Uterus (tissue), 4 donors: ENCODE data around the gene HSPG2. TPM values are rescaled to one million over a fixed set of nuclear protein-coding genes. Genes with fewer than 3 reads are reported as not detected.
"Not testable (repeated sequence)": the region's sequence is repeated elsewhere in the genome, so short reads cannot be mapped to it uniquely, and the experiment has no call there.

ENCODE experiments used
- DNase-seq, 2 donors: peaks; one replicate each; pipeline ENCODE4 v3.0.0-alpha.2; 2019 to 2020
- H3K27ac ChIP-seq, 2 donors: fragments of 200-600 bp; sonication (generic); 1 replicate in 1 of 2; 2 replicates in 1 of 2; pipeline ENCODE4 v1.5.1; 2016 to 2018
- H3K27me3 ChIP-seq, 2 donors: fragments of 200-600 bp; sonication (generic); one replicate each; pipeline ENCODE4 v1.5.1; 2018 to 2019; ENCODE audit warnings: control low read depth in 1 of 2
- H3K36me3 ChIP-seq, 2 donors: fragments of 200-600 bp; sonication (generic); one replicate each; pipeline ENCODE4 v1.5.1; 2019; ENCODE audit warnings: control low read depth in 1 of 2
- H3K4me1 ChIP-seq, 2 donors: fragments of 200-600 bp; sonication (generic); one replicate each; pipeline ENCODE4 v1.5.1; 2018 to 2019; ENCODE audit warnings: control low read depth in 1 of 2
- H3K4me3 ChIP-seq, 2 donors: fragments of 200-600 bp; sonication (generic); 1 replicate in 1 of 2; 2 replicates in 1 of 2; pipeline ENCODE4 v1.5.1; 2018 to 2019; ENCODE audit warnings: mild to moderate bottlenecking in 1 of 2
- H3K9me3 ChIP-seq, 2 donors: fragments of 200-600 bp; sonication (generic); one replicate each; pipeline ENCODE4 v1.5.1; 2019; ENCODE audit warnings: control low read depth in 1 of 2
- CTCF ChIP-seq, 4 experiments: fragments of 200-600 bp in 2 of 4; fragments of 450-650 bp in 2 of 4; sonication (generic) in 2 of 4; IDR thresholded peaks; one replicate each; pipeline ENCODE4 v1.5.1; 2016 to 2019; ENCODE audit warnings: antibody characterized with exemption in 4 of 4, mild to moderate bottlenecking in 2 of 4, moderate library complexity in 1 of 4
- POLR2A ChIP-seq, 2 donors: fragments of 450-650 bp; IDR thresholded peaks; one replicate each; pipeline ENCODE4 v1.6.1; 2016; ENCODE audit warnings: antibody characterized with exemption in 2 of 2, mild to moderate bottlenecking in 1 of 2, moderate library complexity in 1 of 2
- intact Hi-C: fragments of 100-400 bp; cut with DNase I; formaldehyde crosslinking; loops from one replicate; pipeline ENCODE4 v1.15.1; 2023; ENCODE audit warnings: low total_unique reads
- total RNA-seq, 4 donors: library from RNA; depleted of rRNA in 3 of 4; stranded (reverse); fragments of >200 nt in 3 of 4; gene quantifications; one replicate each; pipeline versions ENCODE4 v1.1.0 to v1.2.4, GENCODE V29; 2014 to 2023
- donor health status: DM: yes; HTN: yes; CAD: no.

HSPG2 gene
- total RNA-seq, 4 donors from 2014 or later = 96.8 to 677 (median 290) TPM

DNA sequence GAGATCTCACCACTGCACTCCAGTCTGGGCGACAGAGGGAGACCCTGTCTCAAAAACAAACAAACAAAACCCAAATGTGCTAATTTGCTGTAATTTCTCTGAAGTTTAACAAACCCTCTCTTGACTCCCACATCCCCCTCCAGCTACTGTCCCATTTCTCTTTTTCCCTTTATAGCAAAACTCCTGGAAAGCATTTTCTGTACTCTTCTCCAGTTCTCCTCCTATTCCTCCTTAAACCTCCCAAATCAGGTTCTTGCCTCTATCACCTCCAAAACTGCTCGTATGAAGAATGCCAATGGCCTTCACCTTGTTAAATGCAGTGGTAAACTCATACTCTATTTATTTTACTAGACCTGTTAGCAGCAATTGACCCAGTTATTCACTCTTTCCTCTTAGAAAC, 150.5 kb downstream of the HSPG2 start:
- Histone ChIP-seq H3K27ac (no peak overlapping the region), H3K4me3 (no peak overlapping the region), H3K9me3 (no peaks in the 10 kb centered on the region), H3K4me1 (peaks cover 0 to under 1% of the 10 kb centered on the region in 2 donors), H3K36me3 (no peaks in the 10 kb centered on the region), H3K27me3 (no peaks in the 10 kb centered on the region)
- intact Hi-C loops = no loop called here
- no peak for DNase-seq
- TF ChIP-seq CTCF (IDR thresholded peaks at IDR 0.05) (no peak), POLR2A (IDR thresholded peaks at IDR 0.05) (no peak)

DNA sequence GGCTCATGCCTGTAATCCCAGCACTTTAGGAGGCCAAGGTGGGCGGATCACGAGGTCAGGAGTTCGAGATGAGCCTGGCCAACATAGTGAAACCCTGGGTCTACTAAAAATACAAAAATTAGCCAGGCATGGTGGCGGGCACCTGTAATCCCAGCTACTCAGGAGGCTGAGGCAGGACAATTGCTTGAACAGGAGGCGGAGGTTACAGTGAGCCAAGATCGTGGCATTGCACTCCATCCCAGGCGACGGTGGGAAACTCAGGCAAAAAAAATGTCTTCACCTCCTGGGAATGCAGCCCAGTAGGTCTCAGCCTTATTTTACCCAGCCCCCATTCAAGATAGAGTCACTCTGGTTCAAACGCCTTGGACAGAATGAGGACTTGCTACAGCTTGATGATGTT, 151.3 kb downstream of the HSPG2 start:
- H3K27me3 ChIP-seq, intact Hi-C loops, H3K4me3 ChIP-seq, H3K36me3 ChIP-seq, DNase-seq, H3K9me3 ChIP-seq, H3K4me1 ChIP-seq, H3K27ac ChIP-seq: not testable (repeated sequence)

DNA sequence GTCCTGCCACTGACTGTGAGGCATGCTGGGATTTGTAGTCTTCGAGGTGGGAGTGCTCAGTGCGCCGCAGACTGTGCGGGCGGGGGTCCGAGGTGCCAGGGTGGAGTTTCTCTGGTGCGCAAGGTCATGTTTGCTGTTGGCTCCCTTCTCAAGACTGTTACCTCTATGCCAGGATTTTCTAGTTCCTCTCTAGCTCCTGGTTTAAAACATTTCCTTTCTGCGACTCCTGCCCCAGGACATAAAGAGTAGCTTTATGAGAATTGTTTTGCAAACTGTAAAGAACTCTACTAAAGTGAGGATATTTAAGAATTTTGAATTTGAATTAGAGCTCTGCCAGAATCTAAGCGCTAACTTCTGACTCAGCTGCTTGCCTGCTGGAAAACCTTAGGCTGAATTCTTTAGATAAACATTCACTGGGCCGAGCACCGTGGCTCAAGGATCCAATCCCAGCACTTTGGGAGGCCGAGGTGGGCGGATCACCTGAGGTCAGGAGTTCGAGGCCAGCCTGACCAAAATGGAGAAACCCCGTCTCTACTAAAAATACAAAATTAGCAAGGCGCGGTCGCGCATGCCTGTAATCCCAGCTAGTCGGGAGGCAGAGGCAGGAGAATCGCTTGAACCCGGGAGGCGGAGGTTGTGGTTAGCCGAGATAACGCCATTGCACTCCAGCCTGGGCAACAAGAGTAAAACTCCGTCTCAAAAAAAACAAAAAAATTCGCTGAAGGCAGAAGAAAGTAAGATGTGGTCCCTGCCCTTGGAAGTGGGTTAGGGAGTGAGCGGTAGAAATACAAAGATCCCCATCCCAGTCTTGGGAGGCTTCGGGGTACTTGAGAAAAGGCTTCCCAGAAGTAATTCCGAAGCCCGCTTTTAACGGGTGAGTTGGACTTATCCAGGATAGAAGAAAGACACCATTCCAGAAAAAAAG, 153.2 kb downstream of the HSPG2 start:
- H3K36me3 ChIP-seq = no peaks in the 10 kb centered on the region
- TF ChIP-seq POLR2A (IDR thresholded peaks at IDR 0.05) (no peak), CTCF (IDR thresholded peaks at IDR 0.05) (no peak)
- DNase-seq = peak in 1 of 2 donors; percentile 33
- H3K9me3 ChIP-seq = no peaks in the 10 kb centered on the region
- peak overlapping the region; percentile 100 for H3K27ac ChIP-seq
- peaks cover 0 to 10% of the 10 kb centered on the region in 2 donors for H3K4me1 ChIP-seq
- intact Hi-C loops = no loop called here
- H3K4me3 ChIP-seq = peak overlapping the region; percentile 65 to 99
- no peaks in the 10 kb centered on the region for H3K27me3 ChIP-seq

- Histone ChIP-seq H3K36me3 (no peaks in the 10 kb centered on the region), H3K4me1 (peaks cover 0 to 10% of the 10 kb centered on the region in 2 donors), H3K9me3 (no peaks in the 10 kb centered on the region), H3K27ac (peak within 1 kb of the TSS; percentile 100), H3K4me3 (peak within 1 kb of the TSS; percentile 65 to 99), H3K27me3 (no peaks in the 10 kb centered on the region)
- TF ChIP-seq CTCF (IDR thresholded peaks at IDR 0.05) = peak in 1 of 4 experiments; percentile 26
- peak; percentile 90 to 98 for TF ChIP-seq POLR2A (IDR thresholded peaks at IDR 0.05)
- DNase-seq = peak; percentile 97
- intact Hi-C loops = no loop called here
These were observed 154.0 kb downstream of the HSPG2 start, which contains the start of gene USP48 for GRCh38 chr1:21782868-21783678. USP48 (minus strand) TSS chr1:21783149; CDS start chr1:21782957, 192 bp downstream.

- intact Hi-C loops = no loop called here
- Histone ChIP-seq H3K9me3 (no peaks in the 10 kb centered on the region), H3K4me1 (peaks cover 0 to 10% of the 10 kb centered on the region in 2 donors), H3K27me3 (no peaks in the 10 kb centered on the region), H3K27ac (peak overlapping the region; percentile 100), H3K36me3 (no peaks in the 10 kb centered on the region), H3K4me3 (peak overlapping the region; percentile 65 to 99)
- DNase-seq = peak in 1 of 2 donors; percentile 42
- TF ChIP-seq CTCF (IDR thresholded peaks at IDR 0.05) (peak in 1 of 4 experiments; percentile 3), POLR2A (IDR thresholded peaks at IDR 0.05) (no peak)
These were observed 154.7 kb downstream of the HSPG2 start for GRCh38 chr1:21782349-21782867.
